Activated CD8-positive, alpha-beta memory T cell treated with anti-CD3 and anti-CD28 coated beads, Interleukin-2, amount 50 U/mL, for 24 hours (primary cell): ENCODE data around the gene CEP120.
A peak's percentile ranks its signal among the peaks of the same experiment; 100 is the strongest.
"Not testable (repeated sequence)": the region's sequence is repeated elsewhere in the genome, so short reads cannot be mapped to it uniquely, and the experiment has no call there.

Experiments used
- DNase-seq: peaks from one replicate; pipeline ENCODE4 v3.0.0-alpha.2; 2020; ENCODE audit errors: extremely low read depth

The CEP120 gene

GRCh38 chr5:123423278-123424149, at the start of gene CEP120:
TSS of gene CEP120 (minus strand) at chr5:123423403. CDS start at chr5:123422998, 405 bp downstream.
- DNase-seq, result peak; percentile 95

GRCh38 chr5:123472150-123472924, 49.1 kb upstream of the CEP120 start:
- DNase-seq, result no peak

GRCh38 chr5:123471385-123471784, 48.2 kb upstream of the CEP120 start:
- no peak for DNase-seq

- DNase-seq, result not testable (repeated sequence)
Observed at GRCh38 chr5:123466839-123467238, 43.6 kb upstream of the CEP120 start.

GRCh38 chr5:123460296-123460729, 37.1 kb upstream of the CEP120 start:
- DNase-seq, result no peak

- DNase-seq, result not testable (repeated sequence)
Observed at GRCh38 chr5:123458994-123459393, 35.8 kb upstream of the CEP120 start.

GRCh38 chr5:123456242-123456641, 33.0 kb upstream of the CEP120 start:
- no peak for DNase-seq

GRCh38 chr5:123455640-123456039, 32.4 kb upstream of the CEP120 start:
- no peak for DNase-seq

GRCh38 chr5:123455095-123455494, 31.9 kb upstream of the CEP120 start:
- no peak for DNase-seq

- DNase-seq, result no peak
Observed at GRCh38 chr5:123454259-123454911, 31.2 kb upstream of the CEP120 start.

GRCh38 chr5:123452401-123452800, 29.2 kb upstream of the CEP120 start:
- no peak for DNase-seq

- DNase-seq, result no peak
Observed at GRCh38 chr5:123451047-123451446, 27.8 kb upstream of the CEP120 start.

- DNase-seq, result no peak
Observed at GRCh38 chr5:123450640-123451039, 27.4 kb upstream of the CEP120 start.

GRCh38 chr5:123450114-123450513, 26.9 kb upstream of the CEP120 start:
- no peak for DNase-seq

- DNase-seq, result no peak
Observed at GRCh38 chr5:123449424-123449974, 26.3 kb upstream of the CEP120 start.

- DNase-seq, result no peak
Observed at GRCh38 chr5:123448743-123449142, 25.5 kb upstream of the CEP120 start.

- no peak for DNase-seq
Observed at GRCh38 chr5:123448017-123448617, 24.9 kb upstream of the CEP120 start.

- DNase-seq, result no peak
Observed at GRCh38 chr5:123444016-123444415, 20.8 kb upstream of the CEP120 start.

GRCh38 chr5:123441408-123441807, 18.2 kb upstream of the CEP120 start:
- no peak for DNase-seq

GRCh38 chr5:123440456-123441181, 17.4 kb upstream of the CEP120 start:
- no peak for DNase-seq

GRCh38 chr5:123439709-123440108, 16.5 kb upstream of the CEP120 start:
- no peak for DNase-seq
